Loucy (cell line): ENCODE data around the gene ROPN1.

ENCODE experiments used
- CTCF ChIP-seq: fragments of 200-600 bp; sonication (generic); conservative IDR thresholded peaks from 2 replicates; pipeline ENCODE4 v1.5.1; 2014; ENCODE audit warnings: mild to moderate bottlenecking, antibody characterized with exemption, low read length
- EZH2phosphoT487 ChIP-seq: fragments of 200-600 bp; IDR thresholded peaks from 2 replicates; pipeline ENCODE4 v1.6.1; 2018; ENCODE audit warnings: antibody characterized with exemption, mild to moderate bottlenecking, moderate library complexity, borderline replicate concordance

- TF ChIP-seq CTCF = no peak
- no peak for TF ChIP-seq EZH2phosphoT487
Observed at GRCh38 chr3:123953735-123954134, 38.2 kb downstream of the ROPN1 start.
